Stomach smooth muscle (tissue), 2 donors: ENCODE results near the gene SLC6A18.
"Not testable (repeated sequence)": the region's sequence is repeated elsewhere in the genome, so short reads cannot be mapped to it uniquely, and the experiment has no call there.

Source experiments
- H3K27ac ChIP-seq: one replicate; pipeline ENCODE4 v1.7.0; 2013; ENCODE audit warnings: mild to moderate bottlenecking, low read length, inconsistent platforms
- H3K27me3 ChIP-seq, 2 donors: one replicate each; pipeline ENCODE4 v1.7.0; 2013; ENCODE audit warnings: low read length in 2 of 2; ENCODE audit not compliant: insufficient read depth in 2 of 2, control insufficient read depth in 1 of 2
- H3K36me3 ChIP-seq, 2 donors: one replicate each; pipeline ENCODE4 v1.7.0; 2013; ENCODE audit warnings: low read length in 2 of 2; ENCODE audit not compliant: control insufficient read depth in 2 of 2, insufficient read depth in 2 of 2
- H3K4me1 ChIP-seq: one replicate; pipeline ENCODE4 v1.7.0; 2013; ENCODE audit warnings: low read length; ENCODE audit not compliant: control insufficient read depth, insufficient read depth
- H3K4me3 ChIP-seq, 2 donors: one replicate each; pipeline ENCODE4 v1.7.0; 2013; ENCODE audit warnings: low read length in 2 of 2
- H3K9ac ChIP-seq, 2 donors: one replicate each; pipeline ENCODE4 v1.7.0; 2013; ENCODE audit warnings: low read length in 2 of 2, mild to moderate bottlenecking in 1 of 2
- H3K9me3 ChIP-seq, 2 donors: one replicate each; pipeline ENCODE4 v1.7.0; 2013; ENCODE audit warnings: low read length in 2 of 2; ENCODE audit not compliant: control insufficient read depth in 2 of 2
- donor health status: healthy.
- donor health status: Pancreatic carcinoma.

The SLC6A18 gene

GRCh38 chr5:1279443-1280151, 54.4 kb downstream of the SLC6A18 start:
- Histone ChIP-seq H3K9ac (no peak overlapping the region), H3K27me3 (no peaks in the 10 kb centered on the region)

GRCh38 chr5:1280177-1281037, 55.2 kb downstream of the SLC6A18 start:
- Histone ChIP-seq H3K4me3 (no peak overlapping the region), H3K9me3 (peaks cover 0 to 7% of the 10 kb centered on the region in 2 donors), H3K27me3 (no peaks in the 10 kb centered on the region), H3K9ac (no peak overlapping the region), H3K4me1 (no peaks in the 10 kb centered on the region), H3K27ac (no peak overlapping the region), H3K36me3 (no peaks in the 10 kb centered on the region)

More at GRCh38 chr5:1279443-1280151, 54.4 kb downstream of the SLC6A18 start:
- H3K4me1 ChIP-seq: no peaks in the 10 kb centered on the region
- peaks cover 0 to 7% of the 10 kb centered on the region in 2 donors for H3K9me3 ChIP-seq
- H3K4me3 ChIP-seq: no peak overlapping the region
- H3K36me3 ChIP-seq: no peaks in the 10 kb centered on the region
- H3K27ac ChIP-seq: no peak overlapping the region

GRCh38 chr5:1281038-1281882, 56.1 kb downstream of the SLC6A18 start:
- H3K36me3 ChIP-seq: no peaks in the 10 kb centered on the region

GRCh38 chr5:1282131-1282992, 57.2 kb downstream of the SLC6A18 start:
- no peak overlapping the region for H3K4me3 ChIP-seq
- no peaks in the 10 kb centered on the region for H3K4me1 ChIP-seq
- no peak overlapping the region for H3K9ac ChIP-seq
- no peaks in the 10 kb centered on the region for H3K36me3 ChIP-seq
- no peaks in the 10 kb centered on the region for H3K27me3 ChIP-seq
- no peak overlapping the region for H3K27ac ChIP-seq
- H3K9me3 ChIP-seq: peaks cover 0 to 7% of the 10 kb centered on the region in 2 donors

More at GRCh38 chr5:1281038-1281882, 56.1 kb downstream of the SLC6A18 start:
- Histone ChIP-seq H3K27ac (no peak overlapping the region), H3K4me1 (no peaks in the 10 kb centered on the region), H3K4me3 (no peak overlapping the region), H3K9ac (no peak overlapping the region), H3K27me3 (no peaks in the 10 kb centered on the region), H3K9me3 (peaks cover 0 to 7% of the 10 kb centered on the region in 2 donors)

GRCh38 chr5:1282993-1283728, 58.0 kb downstream of the SLC6A18 start:
- not testable (repeated sequence) for H3K4me3 ChIP-seq, H3K27me3 ChIP-seq, H3K9ac ChIP-seq, H3K36me3 ChIP-seq, H3K27ac ChIP-seq, H3K9me3 ChIP-seq, H3K4me1 ChIP-seq

GRCh38 chr5:1283729-1284041, 58.5 kb downstream of the SLC6A18 start:
- H3K27ac ChIP-seq, H3K9ac ChIP-seq, H3K4me1 ChIP-seq, H3K36me3 ChIP-seq, H3K27me3 ChIP-seq, H3K9me3 ChIP-seq, H3K4me3 ChIP-seq: not testable (repeated sequence)

- not testable (repeated sequence) for H3K4me3 ChIP-seq, H3K4me1 ChIP-seq, H3K36me3 ChIP-seq, H3K9ac ChIP-seq, H3K27me3 ChIP-seq, H3K9me3 ChIP-seq, H3K27ac ChIP-seq
Measured at GRCh38 chr5:1284336-1284970, 59.3 kb downstream of the SLC6A18 start.

- no peak overlapping the region for H3K27ac ChIP-seq
- H3K27me3 ChIP-seq: no peaks in the 10 kb centered on the region
- H3K4me1 ChIP-seq: no peaks in the 10 kb centered on the region
- peaks cover 2 to 3% of the 10 kb centered on the region in 2 donors for H3K9me3 ChIP-seq
- H3K36me3 ChIP-seq: no peaks in the 10 kb centered on the region
- H3K9ac ChIP-seq: no peak overlapping the region
- H3K4me3 ChIP-seq: no peak overlapping the region
Measured at GRCh38 chr5:1285141-1285540, 60.0 kb downstream of the SLC6A18 start.

GRCh38 chr5:1285883-1286291, 60.7 kb downstream of the SLC6A18 start:
- no peaks in the 10 kb centered on the region for H3K36me3 ChIP-seq
- no peak overlapping the region for H3K27ac ChIP-seq
- no peaks in the 10 kb centered on the region for H3K27me3 ChIP-seq
- no peaks in the 10 kb centered on the region for H3K4me1 ChIP-seq
- no peak overlapping the region for H3K9ac ChIP-seq
- peaks cover 2 to 3% of the 10 kb centered on the region in 2 donors for H3K9me3 ChIP-seq
- no peak overlapping the region for H3K4me3 ChIP-seq
